Upper lobe of left lung (tissue), 4 donors: ENCODE data around the gene CSN3.

Experiments used
- EP300 ChIP-seq, 4 donors: sonication (generic); formaldehyde crosslinking; IDR thresholded peaks; one replicate each; pipeline ENCODE4 v1.5.1; 2017; ENCODE audit warnings: antibody characterized with exemption in 4 of 4, control low read depth in 2 of 4
- POLR2A ChIP-seq, 4 donors: fragments of 450-650 bp; IDR thresholded peaks; one replicate each; pipeline ENCODE4 v1.5.1; 2016 to 2017; ENCODE audit warnings: antibody characterized with exemption in 4 of 4, mild to moderate bottlenecking in 2 of 4
- TF ChIP-seq, protein P1 (sequence below), 6 experiments: fragments of 450-650 bp in 4 of 6; fragments of 200-600 bp in 2 of 6; sonication (generic) in 2 of 6; IDR thresholded peaks; one replicate each; pipeline ENCODE4 v1.5.1; 2016 to 2019; ENCODE audit warnings: antibody characterized with exemption in 6 of 6

DNA sequence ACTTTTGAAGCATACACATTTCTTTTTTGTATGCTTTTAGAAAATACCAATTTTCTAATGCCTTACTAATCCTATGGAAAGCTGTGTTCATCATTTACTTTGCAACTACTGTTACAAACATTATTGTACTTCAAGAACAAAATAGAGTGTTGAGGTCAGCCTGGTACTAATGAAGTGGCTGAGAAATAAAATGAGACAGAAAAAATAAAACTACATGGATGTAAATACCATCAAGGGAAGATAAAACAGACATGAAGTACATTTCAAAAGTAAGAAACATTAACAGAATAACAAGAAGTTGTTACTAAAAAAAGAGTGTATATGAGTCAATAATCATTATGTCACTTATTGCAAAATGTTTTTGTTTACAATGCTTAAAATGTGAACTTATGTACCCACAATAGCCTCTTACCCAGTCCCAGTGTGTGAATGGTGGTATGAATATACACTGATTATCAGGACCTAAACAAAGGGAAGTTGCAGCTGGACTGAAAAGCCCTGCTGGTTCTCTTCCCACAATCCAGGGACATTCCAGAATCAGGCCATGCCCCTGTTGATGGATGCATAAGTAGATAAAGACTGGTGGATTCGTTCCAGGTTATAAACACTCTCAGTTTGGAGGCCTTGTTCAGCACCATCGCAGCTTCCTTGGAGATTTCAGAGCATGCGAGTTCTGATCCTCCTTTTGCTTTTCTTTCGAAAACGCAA lies 2.4 kb upstream of the CSN3 start:
- TF ChIP-seq, protein P1, sequence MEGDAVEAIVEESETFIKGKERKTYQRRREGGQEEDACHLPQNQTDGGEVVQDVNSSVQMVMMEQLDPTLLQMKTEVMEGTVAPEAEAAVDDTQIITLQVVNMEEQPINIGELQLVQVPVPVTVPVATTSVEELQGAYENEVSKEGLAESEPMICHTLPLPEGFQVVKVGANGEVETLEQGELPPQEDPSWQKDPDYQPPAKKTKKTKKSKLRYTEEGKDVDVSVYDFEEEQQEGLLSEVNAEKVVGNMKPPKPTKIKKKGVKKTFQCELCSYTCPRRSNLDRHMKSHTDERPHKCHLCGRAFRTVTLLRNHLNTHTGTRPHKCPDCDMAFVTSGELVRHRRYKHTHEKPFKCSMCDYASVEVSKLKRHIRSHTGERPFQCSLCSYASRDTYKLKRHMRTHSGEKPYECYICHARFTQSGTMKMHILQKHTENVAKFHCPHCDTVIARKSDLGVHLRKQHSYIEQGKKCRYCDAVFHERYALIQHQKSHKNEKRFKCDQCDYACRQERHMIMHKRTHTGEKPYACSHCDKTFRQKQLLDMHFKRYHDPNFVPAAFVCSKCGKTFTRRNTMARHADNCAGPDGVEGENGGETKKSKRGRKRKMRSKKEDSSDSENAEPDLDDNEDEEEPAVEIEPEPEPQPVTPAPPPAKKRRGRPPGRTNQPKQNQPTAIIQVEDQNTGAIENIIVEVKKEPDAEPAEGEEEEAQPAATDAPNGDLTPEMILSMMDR (IDR thresholded peaks at IDR 0.05) = no peak
- TF ChIP-seq EP300 (IDR thresholded peaks at IDR 0.05) = no peak
- TF ChIP-seq POLR2A (IDR thresholded peaks at IDR 0.05) = no peak
